KMS-11 (cell line): ENCODE measurements around the gene FCN2.

Source experiments
- H2AFZ ChIP-seq: fragments of 200-600 bp; sonication (generic); 2 replicates; pipeline ENCODE4 v1.6.1; 2016; ENCODE audit warnings: antibody characterized with exemption, mixed run types, low read depth
- H3K27ac ChIP-seq: fragments of 200-600 bp; sonication (generic); 2 replicates; pipeline ENCODE4 v1.6.1; 2016; ENCODE audit warnings: mild to moderate bottlenecking, mixed run types
- H3K27me3 ChIP-seq: fragments of 200-600 bp; sonication (generic); 2 replicates; pipeline ENCODE4 v1.6.1; 2017; ENCODE audit warnings: mild to moderate bottlenecking, low read depth, mixed run types, moderate library complexity; ENCODE audit not compliant: insufficient read depth
- H3K36me3 ChIP-seq: fragments of 200-600 bp; sonication (generic); 2 replicates; pipeline ENCODE4 v1.6.1; 2017; ENCODE audit warnings: mild to moderate bottlenecking, mixed run types; ENCODE audit not compliant: insufficient read depth
- H3K4me1 ChIP-seq: fragments of 200-600 bp; sonication (generic); 2 replicates; pipeline ENCODE4 v1.6.1; 2016; ENCODE audit warnings: mild to moderate bottlenecking, low read depth, mixed run types; ENCODE audit not compliant: poor library complexity, severe bottlenecking
- H3K4me2 ChIP-seq: fragments of 200-600 bp; sonication (generic); 2 replicates; pipeline ENCODE4 v1.7.0; 2016; ENCODE audit warnings: mild to moderate bottlenecking, mixed run types
- H3K4me3 ChIP-seq: fragments of 200-600 bp; sonication (generic); IDR thresholded peaks from 2 replicates; pipeline ENCODE4 v1.6.1; 2017; ENCODE audit warnings: low read depth, low read length, mixed read lengths; ENCODE audit not compliant: insufficient read depth
- H3K79me2 ChIP-seq: fragments of 200-600 bp; sonication (generic); 2 replicates; pipeline ENCODE4 v1.6.1; 2016; ENCODE audit warnings: low read depth, mixed run types; ENCODE audit not compliant: insufficient read depth
- H3K9ac ChIP-seq: fragments of 200-600 bp; sonication (generic); 2 replicates; pipeline ENCODE4 v1.6.1; 2016; ENCODE audit warnings: mild to moderate bottlenecking, mixed run types
- H4K20me1 ChIP-seq: fragments of 200-600 bp; sonication (generic); 2 replicates; pipeline ENCODE4 v1.6.1; 2016; ENCODE audit warnings: mild to moderate bottlenecking, mixed run types; ENCODE audit not compliant: insufficient read depth
- TF ChIP-seq, protein P1 (sequence below): fragments of 200-600 bp; sonication (generic); conservative IDR thresholded peaks from 2 replicates; pipeline ENCODE4 v1.6.1; 2017; ENCODE audit warnings: low read depth, mild to moderate bottlenecking, antibody characterized with exemption, low read length, moderate library complexity, mixed read lengths

The FCN2 gene

DNA sequence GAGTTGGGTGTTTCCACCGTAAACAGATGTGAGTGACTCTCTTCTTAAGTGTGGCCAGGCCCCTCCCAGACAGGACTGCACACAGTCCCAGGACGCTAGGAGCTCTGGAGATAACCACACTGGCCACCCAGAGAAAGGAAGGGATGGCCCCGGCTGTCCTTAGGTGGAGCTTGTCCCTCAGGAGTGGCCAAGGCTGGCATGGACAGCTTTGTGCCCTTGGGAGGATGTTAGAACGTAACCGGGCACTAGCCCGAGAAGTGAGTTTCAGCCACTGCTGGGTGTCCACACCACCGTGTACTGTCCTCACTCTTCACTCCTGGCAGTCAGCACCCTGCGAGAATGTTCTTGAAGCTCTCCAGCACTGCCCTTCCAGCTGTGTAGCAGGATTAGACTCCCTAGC is 35.8 kb upstream of the FCN2 start:
- H3K4me2 ChIP-seq, result no peak overlapping the region
- no peaks in the 10 kb centered on the region for H3K36me3 ChIP-seq
- no peak overlapping the region for H2AFZ ChIP-seq
- H4K20me1 ChIP-seq, result no peaks in the 10 kb centered on the region
- no peak overlapping the region for H3K27ac ChIP-seq
- no peaks in the 10 kb centered on the region for H3K79me2 ChIP-seq
- no peak overlapping the region for H3K9ac ChIP-seq
- H3K27me3 ChIP-seq, result peaks cover 34% of the 10 kb centered on the region; the same call in 1 of the 2 replicates
- no peaks in the 10 kb centered on the region for H3K4me1 ChIP-seq
- H3K4me3 ChIP-seq, result no peak overlapping the region
- TF ChIP-seq, protein P1, sequence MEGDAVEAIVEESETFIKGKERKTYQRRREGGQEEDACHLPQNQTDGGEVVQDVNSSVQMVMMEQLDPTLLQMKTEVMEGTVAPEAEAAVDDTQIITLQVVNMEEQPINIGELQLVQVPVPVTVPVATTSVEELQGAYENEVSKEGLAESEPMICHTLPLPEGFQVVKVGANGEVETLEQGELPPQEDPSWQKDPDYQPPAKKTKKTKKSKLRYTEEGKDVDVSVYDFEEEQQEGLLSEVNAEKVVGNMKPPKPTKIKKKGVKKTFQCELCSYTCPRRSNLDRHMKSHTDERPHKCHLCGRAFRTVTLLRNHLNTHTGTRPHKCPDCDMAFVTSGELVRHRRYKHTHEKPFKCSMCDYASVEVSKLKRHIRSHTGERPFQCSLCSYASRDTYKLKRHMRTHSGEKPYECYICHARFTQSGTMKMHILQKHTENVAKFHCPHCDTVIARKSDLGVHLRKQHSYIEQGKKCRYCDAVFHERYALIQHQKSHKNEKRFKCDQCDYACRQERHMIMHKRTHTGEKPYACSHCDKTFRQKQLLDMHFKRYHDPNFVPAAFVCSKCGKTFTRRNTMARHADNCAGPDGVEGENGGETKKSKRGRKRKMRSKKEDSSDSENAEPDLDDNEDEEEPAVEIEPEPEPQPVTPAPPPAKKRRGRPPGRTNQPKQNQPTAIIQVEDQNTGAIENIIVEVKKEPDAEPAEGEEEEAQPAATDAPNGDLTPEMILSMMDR, result no peak

DNA sequence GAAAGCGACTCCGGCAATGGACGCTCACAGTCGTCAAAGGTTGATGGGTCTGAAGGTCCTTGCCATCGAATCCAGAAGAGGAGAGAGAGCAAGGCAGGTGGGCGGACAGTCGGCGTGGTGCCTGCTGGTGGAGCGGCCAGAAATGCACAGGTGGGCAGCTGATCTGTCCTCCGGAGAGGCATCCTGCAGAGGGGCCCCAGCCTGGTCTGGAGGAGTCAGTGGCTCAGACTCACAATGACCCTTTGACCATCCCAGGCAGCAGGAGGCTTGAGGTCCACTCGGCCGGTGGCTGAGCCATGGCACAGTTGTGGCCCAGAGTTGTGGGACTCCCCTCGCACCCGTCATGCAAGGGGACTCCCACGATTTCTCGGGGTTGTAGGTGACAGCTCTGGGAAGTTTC is 34.4 kb upstream of the FCN2 start:
- TF ChIP-seq, protein P1, result no peak

DNA sequence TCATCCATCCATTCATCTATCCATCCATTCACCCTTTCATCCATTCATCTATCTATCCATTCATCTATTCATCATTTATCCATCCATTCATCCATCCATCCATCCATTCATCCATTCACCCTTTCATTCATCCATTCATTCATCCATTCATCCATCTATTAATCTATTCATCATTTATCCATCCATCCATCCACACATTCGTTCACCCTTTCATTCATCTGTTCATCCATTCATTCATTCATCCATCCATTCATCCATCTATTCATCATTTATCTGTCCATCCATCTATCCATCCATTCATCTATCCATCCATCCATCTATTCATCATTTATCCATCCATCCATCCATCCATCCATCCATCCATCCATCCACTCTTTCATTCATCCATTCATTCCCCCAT is 33.9 kb upstream of the FCN2 start:
- H4K20me1 ChIP-seq, result no peaks in the 10 kb centered on the region

More for the DNA sequence above, 34.4 kb upstream of the FCN2 start:
- no peak overlapping the region for H2AFZ ChIP-seq
- no peaks in the 10 kb centered on the region for H3K79me2 ChIP-seq
- no peak overlapping the region for H3K27ac ChIP-seq
- H3K4me1 ChIP-seq, result no peaks in the 10 kb centered on the region
- peaks cover 23% of the 10 kb centered on the region; the same call in 1 of the 2 replicates for H3K27me3 ChIP-seq
- no peaks in the 10 kb centered on the region for H3K36me3 ChIP-seq
- no peaks in the 10 kb centered on the region for H4K20me1 ChIP-seq
- no peak overlapping the region for H3K4me3 ChIP-seq
- no peak overlapping the region for H3K4me2 ChIP-seq
- no peak overlapping the region for H3K9ac ChIP-seq

GRCh38 chr9:134847138-134847537 is 33.5 kb upstream of the FCN2 start:
- Histone ChIP-seq H3K4me1 (no peaks in the 10 kb centered on the region), H3K79me2 (no peaks in the 10 kb centered on the region), H3K27ac (no peak overlapping the region), H3K36me3 (no peaks in the 10 kb centered on the region), H3K27me3 (peaks cover 23% of the 10 kb centered on the region; the same call in 1 of the 2 replicates), H3K4me3 (no peak overlapping the region), H4K20me1 (no peaks in the 10 kb centered on the region), H2AFZ (no peak overlapping the region), H3K9ac (no peak overlapping the region), H3K4me2 (no peak overlapping the region)
- TF ChIP-seq, protein P1, result no peak

More for the DNA sequence above, 33.9 kb upstream of the FCN2 start:
- Histone ChIP-seq H3K9ac (no peak overlapping the region), H3K27ac (no peak overlapping the region), H3K4me3 (no peak overlapping the region), H3K4me1 (no peaks in the 10 kb centered on the region), H3K27me3 (peaks cover 23% of the 10 kb centered on the region; the same call in 1 of the 2 replicates), H3K4me2 (no peak overlapping the region), H3K36me3 (no peaks in the 10 kb centered on the region), H3K79me2 (no peaks in the 10 kb centered on the region), H2AFZ (no peak overlapping the region)
- TF ChIP-seq, protein P1, result no peak
